Ovary (tissue), 3 donors: ENCODE measurements around the gene SUPT4H1.

Experiments
- CTCF ChIP-seq, 3 donors: fragments of 450-650 bp in 2 of 3; fragments of 200-600 bp in 1 of 3; IDR thresholded peaks; one replicate each; pipeline versions ENCODE4 v1.5.1 to v1.8.0; 2016 to 2022; ENCODE audit warnings: antibody characterized with exemption in 3 of 3, mild to moderate bottlenecking in 1 of 3
- EP300 ChIP-seq: sonication (generic); formaldehyde crosslinking; IDR thresholded peaks from one replicate; pipeline ENCODE4 v1.6.1; 2017; ENCODE audit warnings: antibody characterized with exemption
- POLR2A ChIP-seq: fragments of 450-650 bp; IDR thresholded peaks from one replicate; pipeline ENCODE4 v1.6.1; 2017; ENCODE audit warnings: antibody characterized with exemption, mild to moderate bottlenecking, moderate library complexity
- donor health status: DM: no; HTN: no; CAD: no.

- no peak for TF ChIP-seq CTCF (IDR thresholded peaks at IDR 0.05)
- TF ChIP-seq POLR2A: no peak
- no peak for TF ChIP-seq EP300
Observed at GRCh38 chr17:58394534-58395223, 42.7 kb upstream of the SUPT4H1 start.
